ENCODE results near the gene GBX2. TPM values are rescaled to one million over a fixed set of nuclear protein-coding genes. Genes with fewer than 3 reads are reported as not detected.
"Not testable (repeated sequence)": the region's sequence is repeated elsewhere in the genome, so short reads cannot be mapped to it uniquely, and the experiment has no call there.

GBX2 gene
- total RNA-seq, 1 donor from 2014 or later, result not detected

DNA sequence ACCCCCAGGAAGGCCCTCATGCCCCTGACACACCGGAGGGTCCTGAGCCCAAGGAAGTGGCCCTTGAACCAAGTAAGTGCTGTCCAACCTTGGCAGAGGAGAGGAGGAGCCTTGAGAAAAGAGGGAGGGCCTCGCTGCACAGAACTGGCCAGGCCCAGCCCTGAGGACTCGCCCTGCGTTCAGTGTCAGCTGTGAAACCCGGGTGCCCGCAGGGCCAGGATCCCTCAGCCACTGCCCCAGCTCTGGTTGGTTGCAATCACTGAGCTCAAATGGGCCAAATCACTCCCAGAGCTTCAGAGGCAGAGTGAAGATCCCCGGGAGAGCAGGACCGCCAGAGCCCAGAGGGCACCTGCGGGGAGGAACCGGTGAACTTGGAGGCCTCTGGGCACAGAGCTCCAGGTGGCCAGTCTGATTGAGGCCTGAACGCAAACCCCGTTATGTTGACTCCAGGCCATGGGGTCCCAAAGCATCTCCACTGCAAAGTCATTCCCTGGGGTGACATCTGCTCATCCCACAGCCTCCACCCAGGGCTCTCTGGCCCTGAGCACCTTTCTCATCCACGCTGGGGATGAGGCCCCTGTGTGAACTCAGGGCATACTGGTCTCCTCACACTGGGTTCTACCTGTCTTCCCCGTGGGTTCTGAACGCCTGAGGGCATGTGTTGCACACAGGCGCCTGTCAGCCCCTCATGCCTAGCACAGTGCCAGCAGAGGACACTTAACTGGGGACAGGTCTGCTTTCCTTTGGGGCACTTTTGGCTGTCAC is 11.9 kb downstream of the GBX2 start:
- no peak for DNase-seq (ENCODE audit: low spot score)

DNA sequence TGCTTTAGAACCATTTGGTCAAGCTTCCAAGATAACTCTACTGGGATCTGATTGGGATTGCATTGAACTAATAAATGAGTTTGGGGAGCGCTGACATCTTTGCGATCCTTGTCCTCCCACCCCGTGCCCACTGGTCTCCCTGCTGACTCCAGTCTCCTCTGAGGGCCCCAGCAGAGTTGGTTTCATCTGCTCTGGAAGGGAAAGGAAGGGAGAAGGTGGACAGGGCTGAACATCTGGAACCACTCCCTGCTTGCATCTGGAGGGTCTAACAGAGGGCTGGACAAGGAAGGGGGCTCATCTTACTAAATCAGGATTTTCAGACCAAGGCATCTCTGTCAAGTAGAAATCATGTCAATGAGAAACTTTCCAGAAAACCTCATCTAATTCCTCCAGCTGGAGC is 12.8 kb downstream of the GBX2 start:
- no peak for DNase-seq (ENCODE audit: low spot score)

DNA sequence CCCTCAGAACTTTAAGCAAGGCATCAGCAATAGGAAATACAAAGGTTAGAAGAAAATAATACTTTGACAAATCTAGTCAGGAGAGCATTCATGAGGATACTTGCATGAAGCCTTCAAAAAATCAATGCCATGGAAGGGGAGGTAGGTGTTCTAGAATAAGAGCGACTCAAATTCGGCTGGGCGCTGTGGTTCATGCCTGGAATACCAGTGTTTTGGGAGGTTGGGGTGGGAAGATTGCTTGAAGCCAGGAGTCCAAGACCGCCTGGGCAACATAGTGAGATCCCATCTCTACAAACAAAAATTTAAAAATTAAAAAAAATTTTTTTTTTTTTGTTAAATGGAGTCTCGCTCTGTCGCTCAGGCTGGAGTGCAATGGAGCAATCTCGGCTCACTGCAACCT is 21.8 kb downstream of the GBX2 start:
- DNase-seq (ENCODE audit: low spot score), result no peak

DNA sequence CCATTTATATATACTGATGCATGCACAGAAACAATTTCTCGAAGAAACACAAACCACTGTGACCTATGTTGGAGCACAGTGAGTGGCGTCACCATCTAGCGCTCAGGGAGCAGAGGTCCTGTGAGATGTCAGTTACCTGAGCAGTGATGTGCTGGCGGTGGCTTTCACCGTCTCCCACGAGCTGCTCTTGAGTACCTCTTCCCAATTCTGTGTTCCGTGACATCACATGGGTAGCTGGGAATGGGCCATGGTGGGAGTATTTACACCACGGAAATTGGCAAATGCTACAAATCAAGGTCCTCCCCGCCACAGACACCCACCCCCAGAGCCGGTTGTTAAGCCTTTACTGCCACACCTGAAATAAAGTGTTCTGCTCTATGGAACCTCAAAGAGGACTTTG is 24.4 kb downstream of the GBX2 start:
- DNase-seq (ENCODE audit: low spot score), result no peak

DNA sequence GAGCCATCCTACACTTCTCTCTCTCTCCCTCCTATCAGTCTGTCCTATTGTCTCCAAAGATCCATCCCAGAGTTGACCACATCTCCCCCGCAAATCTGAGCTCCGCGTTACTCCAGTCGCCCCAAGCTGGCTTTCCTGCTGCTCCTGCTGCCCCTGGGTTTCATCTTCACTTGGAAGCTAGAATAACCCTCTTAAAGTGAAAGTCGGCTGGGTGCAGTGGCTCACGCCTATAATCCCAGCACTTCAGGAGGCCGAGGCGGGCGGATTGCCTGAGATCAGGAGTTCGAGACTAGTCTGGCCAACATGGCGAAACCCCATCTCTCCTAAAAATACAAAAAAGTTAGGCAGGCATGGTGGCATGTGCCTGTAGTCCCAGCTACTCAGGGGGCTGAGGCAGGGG is 26.6 kb downstream of the GBX2 start:
- not testable (repeated sequence) for DNase-seq (ENCODE audit: low spot score)

DNA sequence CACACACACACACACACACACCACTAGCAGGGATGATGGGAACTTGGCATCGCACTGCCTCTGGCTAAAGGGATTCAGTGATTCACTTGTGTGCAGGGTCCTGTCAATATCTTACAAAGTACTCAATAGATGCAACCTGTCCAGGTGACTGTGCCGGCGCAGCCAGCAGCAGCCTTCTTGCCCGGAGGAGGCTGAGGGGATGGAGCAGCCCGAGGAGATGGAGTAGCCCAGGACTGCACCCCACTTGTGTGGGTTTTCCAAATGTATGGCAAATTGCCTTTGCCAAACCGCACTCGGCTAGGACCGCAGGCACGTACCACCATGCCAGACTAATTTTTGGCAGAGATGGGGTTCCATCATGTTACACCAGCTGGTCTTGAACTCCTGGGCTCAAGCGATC is 31.1 kb downstream of the GBX2 start:
- DNase-seq (ENCODE audit: low spot score), result no peak

DNA sequence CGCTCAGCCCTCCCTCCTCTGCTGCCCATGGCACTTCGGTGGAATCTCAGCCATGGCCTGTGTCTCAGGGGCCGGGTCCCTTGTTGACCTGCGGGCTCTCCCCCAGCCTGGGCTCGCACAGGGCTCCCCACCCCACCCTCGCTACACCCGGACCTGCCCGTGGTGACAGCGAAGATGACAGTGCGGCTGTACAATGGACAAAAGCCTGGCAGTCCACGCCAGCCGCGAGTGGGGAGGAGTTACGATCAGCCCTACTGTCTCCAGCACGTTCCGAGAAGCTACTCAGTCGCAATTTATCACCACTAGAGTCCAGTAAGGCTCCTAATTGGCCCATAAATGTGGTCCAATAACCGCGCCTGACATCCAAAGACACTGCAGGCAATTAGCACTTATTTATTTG is 31.6 kb downstream of the GBX2 start:
- DNase-seq (ENCODE audit: low spot score), result no peak

DNA sequence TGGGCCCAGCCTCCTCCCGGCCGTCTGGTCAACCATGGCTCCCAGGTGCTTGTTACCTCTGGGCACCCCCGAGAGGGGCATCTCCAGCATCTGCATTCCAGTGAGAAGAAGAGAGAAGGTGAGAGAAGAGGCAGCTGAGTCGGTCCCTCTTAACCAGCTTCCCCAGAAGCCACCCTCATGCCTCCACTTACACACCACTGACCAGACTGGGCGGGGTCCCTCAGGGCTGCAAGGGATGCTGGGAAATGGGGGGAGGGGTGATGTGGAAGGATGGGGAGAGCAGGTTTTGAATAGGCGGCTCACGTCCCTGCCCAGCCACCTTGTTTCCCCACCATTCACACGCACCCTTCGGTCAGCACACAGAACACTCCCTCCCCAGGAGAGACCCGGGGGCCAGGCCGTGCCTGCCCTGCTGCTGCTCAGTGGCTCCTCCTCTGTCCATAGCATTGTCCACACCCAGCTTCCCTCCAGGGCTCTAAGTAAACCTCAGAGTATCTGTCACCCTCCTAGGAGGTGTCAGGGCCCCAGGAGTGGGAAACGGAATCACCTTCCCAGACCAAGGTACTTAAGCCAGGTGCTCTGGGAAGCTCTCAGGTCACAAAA is 34.7 kb downstream of the GBX2 start:
- no peak for DNase-seq (ENCODE audit: low spot score)

DNA sequence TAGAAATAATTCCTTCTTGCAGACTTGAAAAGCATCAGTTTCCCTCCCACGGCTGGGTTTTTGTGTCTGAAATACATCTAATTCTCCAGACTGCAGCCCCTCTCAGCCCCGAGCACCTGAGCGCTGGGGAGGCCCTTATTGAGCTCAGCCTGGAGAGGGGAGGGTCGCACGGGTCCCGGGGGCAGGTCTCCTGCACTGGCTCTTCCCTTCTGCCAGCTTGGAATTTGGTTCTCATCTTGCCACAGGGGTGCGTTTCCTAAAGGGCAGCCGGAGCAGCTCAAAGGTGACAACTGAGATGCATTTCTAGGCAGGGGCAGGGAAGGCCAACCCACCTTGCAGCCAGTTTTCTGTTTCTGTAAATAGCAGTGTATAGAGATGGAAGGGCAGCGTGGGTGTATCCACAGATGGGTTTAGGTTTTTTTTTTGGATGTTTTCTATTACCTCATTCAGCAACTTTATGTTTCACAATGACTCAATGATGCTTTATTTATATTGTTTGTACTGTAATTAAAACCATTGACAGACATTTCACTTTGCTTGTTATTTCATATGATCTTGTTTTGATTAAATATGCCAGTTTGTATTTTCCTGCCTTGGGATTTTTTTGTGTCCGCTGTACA is 37.0 kb downstream of the GBX2 start:
- no peak for DNase-seq (ENCODE audit: low spot score)

DNA sequence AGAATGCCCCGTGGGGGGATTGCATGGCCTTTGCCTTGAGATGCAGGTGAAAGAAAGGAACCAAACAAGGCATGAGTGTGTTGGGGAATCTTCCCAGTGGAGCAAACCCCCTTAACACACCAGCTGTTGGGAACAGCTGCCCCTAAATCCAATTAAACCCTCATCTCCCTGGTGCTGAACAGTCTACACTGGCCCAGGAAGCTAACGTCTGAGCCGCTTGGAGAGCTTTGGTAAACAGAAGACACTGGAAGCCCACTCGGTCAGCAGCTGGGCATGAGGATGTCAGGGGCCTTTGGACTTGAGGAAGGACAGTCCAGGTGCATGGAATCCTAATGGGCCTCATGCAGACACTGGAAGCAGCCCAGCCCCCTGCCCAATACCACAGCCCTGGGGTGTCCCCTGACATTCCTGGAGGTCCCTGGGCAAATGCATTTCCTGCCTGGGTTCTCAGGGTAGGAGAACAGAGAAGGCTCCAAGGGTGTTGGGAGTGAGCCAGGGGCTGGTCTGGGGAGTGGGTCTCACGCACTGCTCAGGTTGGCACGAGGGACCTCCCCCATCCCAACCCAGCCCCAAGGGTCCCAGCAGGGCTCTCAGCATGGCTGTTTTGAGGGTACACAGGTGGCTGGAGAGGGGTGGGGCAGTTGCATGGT is 37.7 kb downstream of the GBX2 start:
- DNase-seq (ENCODE audit: low spot score), result no peak

DNA sequence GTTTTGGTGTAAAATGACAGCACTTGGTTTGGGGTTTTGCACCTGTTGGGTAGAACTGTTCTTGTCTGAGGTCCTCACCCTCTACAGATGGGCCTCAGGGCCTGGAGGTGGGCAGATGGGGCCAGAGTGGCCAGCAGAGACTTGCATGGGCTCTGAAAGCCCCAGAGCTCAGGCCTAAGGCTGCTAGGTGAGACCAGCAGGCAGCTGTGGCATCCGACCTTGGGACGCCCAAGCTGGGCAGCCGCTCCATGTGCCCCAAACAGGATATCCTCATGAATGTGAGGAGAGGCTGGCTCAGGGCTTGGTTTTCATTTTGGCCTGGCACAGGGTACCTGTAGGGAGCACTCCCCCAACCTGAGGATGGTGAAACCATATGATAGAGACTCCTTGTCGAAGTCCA is 38.3 kb downstream of the GBX2 start:
- DNase-seq (ENCODE audit: low spot score), result no peak

DNA sequence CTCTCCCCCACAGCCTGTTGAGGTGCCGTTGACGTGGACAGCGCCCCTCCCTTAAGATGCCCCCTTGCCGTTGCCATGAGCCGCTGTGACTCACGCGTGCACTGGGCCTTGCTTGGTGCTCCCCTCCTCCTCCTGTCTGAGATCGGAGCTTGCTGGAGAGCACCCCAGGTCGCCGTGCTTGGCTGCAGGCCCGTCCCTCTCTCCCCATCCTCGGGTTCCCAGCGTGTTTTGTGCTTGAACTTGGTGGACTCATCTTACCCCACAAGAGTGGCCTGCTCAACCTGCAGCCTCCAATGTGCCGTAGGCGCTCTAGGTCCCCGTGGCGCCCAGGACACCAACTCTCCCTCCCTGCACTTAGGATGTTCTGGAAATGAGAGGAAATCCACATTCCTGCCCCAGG is 39.9 kb downstream of the GBX2 start:
- DNase-seq (ENCODE audit: low spot score), result no peak

DNA sequence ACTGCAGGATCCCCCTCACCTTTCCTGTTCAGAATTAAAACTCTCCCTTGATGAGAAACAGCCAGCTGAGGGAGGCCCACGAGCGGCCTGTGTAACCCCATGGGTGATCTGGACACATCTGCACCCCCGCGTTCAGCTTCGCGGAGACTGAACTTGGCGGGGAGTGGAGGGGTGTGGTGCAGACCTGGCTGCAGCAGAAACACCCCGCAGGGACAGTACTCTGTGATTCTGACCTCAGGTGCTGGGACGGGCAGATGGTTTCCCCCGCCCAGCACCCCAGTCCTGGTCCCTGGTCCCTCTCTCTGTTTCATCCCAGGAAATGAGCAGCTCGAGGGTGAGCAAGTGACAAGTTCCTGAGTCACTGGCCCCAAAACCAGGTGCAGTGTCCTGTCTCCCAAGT is 41.2 kb downstream of the GBX2 start:
- DNase-seq (ENCODE audit: low spot score), result no peak

DNA sequence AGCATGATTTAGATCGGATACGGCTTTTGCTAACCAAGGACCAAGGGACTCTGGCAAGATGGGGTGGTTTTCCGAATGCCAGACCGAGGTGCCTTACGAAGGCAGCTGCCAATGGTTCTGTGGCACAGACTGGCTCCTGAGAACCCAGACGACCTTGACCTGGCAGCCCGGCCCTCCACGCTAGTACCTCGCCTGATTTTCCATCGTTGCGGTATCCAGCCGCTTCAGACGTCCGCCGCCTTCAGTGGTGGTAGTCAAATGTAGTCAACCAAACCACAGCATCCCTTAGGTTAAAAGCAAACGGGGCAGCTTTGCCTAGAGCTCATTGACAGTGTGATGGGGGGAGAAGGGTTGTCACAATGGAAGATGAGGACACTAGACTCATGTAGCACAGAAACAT is 42.6 kb downstream of the GBX2 start:
- no peak for DNase-seq (ENCODE audit: low spot score)

DNA sequence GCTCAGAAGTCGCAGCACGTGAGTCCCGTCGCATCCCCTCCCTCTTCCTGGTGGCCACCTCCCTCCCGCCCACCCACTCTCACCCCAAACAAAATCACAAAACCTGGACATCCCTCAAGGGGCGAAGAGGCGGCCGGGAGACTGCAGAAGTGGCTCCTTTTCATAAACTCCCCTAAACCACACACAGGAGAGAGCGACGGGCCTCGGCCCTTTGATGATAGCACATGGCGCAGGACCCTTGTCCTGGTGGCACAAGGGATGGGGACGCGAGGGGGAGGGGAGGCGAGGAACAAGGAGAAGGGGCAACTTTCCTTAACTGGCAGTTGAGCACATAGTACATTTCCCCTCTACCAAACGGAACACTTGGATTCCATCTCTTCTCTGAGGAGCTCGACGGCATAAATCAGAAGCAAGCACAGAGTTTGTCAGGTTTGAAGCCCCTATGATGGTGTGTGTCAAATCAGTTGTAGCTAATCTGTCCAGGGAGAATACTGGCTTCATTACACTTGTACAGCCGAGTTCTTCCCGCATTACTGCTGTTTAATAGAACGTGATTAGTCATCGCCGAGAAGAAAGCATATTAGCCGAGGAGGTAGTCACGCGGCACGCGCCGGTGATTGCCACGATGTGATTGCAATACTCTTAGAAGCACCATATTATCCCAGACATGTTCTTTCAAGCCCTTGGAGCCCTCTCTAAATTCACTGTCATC is 43.8 kb downstream of the GBX2 start:
- no peak for DNase-seq (ENCODE audit: low spot score)

DNA sequence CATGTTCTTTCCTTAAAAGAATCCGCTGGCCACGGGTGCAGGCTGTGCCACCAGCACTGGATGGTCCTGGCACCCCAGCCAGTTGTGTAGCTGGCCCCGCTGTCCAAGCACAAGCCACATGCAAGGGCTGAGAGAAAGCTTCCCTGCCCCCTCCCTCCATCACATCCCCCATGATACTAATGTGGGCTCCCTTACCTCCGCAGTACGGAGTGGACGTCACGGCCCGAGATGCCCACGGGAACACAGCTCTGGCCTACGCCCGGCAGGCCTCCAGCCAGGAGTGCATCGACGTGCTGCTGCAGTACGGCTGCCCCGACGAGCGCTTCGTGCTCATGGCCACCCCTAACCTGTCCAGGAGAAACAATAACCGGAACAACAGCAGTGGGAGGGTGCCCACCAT is 44.5 kb downstream of the GBX2 start:
- no peak for DNase-seq (ENCODE audit: low spot score)

DNA sequence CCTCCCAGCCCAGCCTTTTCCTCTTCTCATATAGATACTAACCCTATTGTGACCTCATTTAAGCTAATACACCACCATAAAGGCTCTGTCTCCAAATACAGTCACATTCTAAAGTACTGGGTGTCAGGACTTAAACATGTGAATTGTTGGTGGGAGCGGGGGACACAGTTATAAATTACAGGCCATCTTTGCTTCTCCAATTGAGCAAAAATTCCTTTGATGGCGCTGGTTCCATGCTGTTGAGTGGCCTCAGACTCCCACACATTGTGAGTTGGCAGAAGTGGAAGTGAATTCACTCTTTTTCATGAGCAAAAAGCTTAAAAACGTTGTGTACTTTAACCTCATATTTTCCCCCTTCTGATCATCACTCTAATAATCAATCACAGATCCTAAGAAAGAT is 46.0 kb downstream of the GBX2 start:
- no peak for DNase-seq (ENCODE audit: low spot score)

DNA sequence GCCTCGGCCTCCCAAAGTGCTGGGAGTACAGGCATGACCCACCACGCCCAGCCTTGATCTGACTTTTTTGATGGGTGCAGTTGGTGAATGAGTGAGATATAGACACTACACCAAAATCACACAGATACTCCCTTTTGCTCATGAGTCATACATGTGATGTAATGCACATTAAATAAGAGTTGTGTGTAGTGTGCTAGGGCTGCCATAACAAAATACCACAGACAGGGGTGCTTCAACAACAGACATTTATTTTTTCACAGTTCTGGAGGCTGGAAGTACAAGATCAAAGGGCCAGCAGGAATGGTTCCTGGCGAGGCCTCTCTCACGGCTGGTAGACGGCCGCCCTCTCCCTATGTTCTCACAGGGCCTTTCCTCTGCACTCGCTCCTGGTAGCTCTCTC is 46.6 kb downstream of the GBX2 start:
- DNase-seq (ENCODE audit: low spot score), result no peak

DNA sequence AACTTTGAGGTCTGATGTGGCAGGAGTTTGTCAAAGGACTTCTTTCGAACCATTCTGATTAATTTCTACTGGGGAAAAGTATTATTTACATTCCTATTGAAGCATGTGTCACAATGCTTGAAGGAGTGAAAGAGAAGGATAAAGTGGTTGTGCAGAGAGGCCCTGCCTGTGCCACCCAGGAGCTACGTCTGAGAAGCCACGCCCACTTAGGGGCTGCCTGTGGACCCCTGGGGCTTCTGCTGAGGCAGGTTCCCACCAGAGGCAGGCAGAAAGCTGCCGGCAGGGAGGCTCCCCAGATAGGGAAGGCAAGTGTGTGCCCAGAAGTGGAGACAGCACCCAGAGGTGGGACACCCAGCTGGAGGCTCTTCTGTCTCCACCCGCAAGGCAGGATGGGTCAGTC is 47.4 kb downstream of the GBX2 start:
- no peak for DNase-seq (ENCODE audit: low spot score)

DNA sequence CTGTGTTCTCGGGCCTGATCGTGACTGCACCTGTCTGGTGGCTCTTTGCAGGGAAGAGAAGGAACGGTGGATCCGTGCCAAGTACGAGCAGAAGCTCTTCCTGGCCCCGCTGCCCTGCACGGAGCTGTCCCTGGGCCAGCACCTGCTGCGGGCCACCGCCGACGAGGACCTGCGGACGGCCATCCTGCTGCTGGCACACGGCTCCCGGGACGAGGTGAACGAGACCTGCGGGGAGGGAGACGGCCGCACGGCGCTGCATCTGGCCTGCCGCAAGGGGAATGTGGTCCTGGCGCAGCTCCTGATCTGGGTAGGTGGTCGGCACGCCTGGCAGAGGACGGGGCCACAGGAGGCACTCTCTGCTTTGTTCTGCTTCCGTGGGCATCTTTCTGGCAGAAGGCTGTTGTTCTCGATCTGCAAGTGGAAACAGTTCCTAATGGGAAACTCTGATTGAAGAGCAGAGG is 48.0 kb downstream of the GBX2 start:
- DNase-seq (ENCODE audit: low spot score), result no peak

DNA sequence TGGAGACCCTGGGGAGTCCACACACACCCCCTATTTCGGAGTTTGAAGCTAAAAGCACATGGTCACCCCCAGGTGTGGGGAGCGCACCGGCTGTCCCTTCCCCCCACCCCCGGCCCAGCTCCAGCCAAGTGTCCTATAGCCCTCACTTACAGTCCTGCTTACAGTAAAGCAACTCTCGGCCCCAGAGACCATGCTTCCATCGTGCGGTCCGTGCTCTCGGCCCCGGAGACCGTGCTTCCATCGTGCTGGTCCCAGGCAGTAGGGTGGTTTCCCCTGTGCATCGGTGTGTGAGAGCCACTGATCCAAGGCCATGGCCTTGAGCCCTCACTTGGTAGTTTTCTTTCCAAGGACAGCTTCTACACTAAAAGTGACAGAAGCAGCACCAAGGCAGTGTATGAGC is 48.7 kb downstream of the GBX2 start:
- no peak for DNase-seq (ENCODE audit: low spot score)

DNA sequence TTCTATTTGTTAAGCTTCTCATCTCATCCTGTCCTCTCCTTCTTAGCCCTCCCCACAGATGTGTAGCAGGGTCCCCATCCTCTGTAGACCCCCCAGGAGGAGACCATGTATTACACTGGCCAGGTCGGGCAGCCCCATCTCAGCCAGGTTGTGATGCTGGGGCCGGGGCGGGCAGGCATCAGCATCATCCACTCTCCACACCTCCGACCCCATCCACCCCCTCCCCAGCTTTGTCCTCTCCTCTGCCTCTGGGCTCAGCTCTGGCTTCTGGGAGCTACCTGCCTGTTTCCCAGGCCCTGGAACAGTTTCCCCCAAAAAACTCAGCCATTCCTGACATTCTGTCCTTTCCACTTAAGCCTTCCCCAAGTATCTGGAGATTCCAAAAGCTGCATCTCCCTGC is 49.2 kb downstream of the GBX2 start:
- no peak for DNase-seq (ENCODE audit: low spot score)
